Neural cell (in vitro differentiated cells): ENCODE results near the gene NRN1.

ENCODE experiments used
- EP300 ChIP-seq: fragments of 450-650 bp; conservative IDR thresholded peaks from 2 replicates; pipeline ENCODE4 v1.6.1; 2014; ENCODE audit warnings: antibody characterized with exemption, mild to moderate bottlenecking, moderate library complexity; ENCODE audit not compliant: poor library complexity, severe bottlenecking
- EZH2 ChIP-seq: fragments of 200-600, 300-800 bp; shearing (Covaris generic), sonication (generic); IDR thresholded peaks from 2 replicates; pipeline ENCODE4 v1.6.1; 2014; ENCODE audit warnings: antibody characterized with exemption, low read length, borderline replicate concordance, mild to moderate bottlenecking; ENCODE audit not compliant: insufficient read depth, poor library complexity, severe bottlenecking
- MXI1 ChIP-seq: fragments of 450-650 bp; conservative IDR thresholded peaks from 2 replicates; pipeline ENCODE4 v1.6.1; 2014; ENCODE audit warnings: antibody characterized with exemption, mild to moderate bottlenecking; ENCODE audit not compliant: poor library complexity, severe bottlenecking
- POLR2AphosphoS5 ChIP-seq: IDR thresholded peaks from 2 replicates; pipeline ENCODE4 v1.6.1; 2012
- RAD21 ChIP-seq: fragments of 450-650 bp; conservative IDR thresholded peaks from 2 replicates; pipeline ENCODE4 v1.6.1; 2014; ENCODE audit warnings: antibody characterized with exemption, mild to moderate bottlenecking, moderate library complexity
- SMC3 ChIP-seq: fragments of 450-650 bp; conservative IDR thresholded peaks from 2 replicates; pipeline ENCODE4 v1.6.1; 2014; ENCODE audit warnings: antibody characterized with exemption, mild to moderate bottlenecking, moderate library complexity; ENCODE audit not compliant: poor library complexity
- TAF1 ChIP-seq: IDR thresholded peaks from 2 replicates; pipeline ENCODE4 v1.6.1; 2012; ENCODE audit warnings: low read depth
- TF ChIP-seq, protein P1 (sequence below): fragments of 450-650 bp; IDR thresholded peaks from 2 replicates; pipeline ENCODE4 v1.5.1; 2014; ENCODE audit warnings: antibody characterized with exemption, mild to moderate bottlenecking, moderate library complexity; ENCODE audit not compliant: poor library complexity, severe bottlenecking
- TF ChIP-seq, protein P2 (sequence below): IDR thresholded peaks from 2 replicates; pipeline ENCODE4 v1.6.1; 2012; ENCODE audit warnings: borderline replicate concordance

DNA sequence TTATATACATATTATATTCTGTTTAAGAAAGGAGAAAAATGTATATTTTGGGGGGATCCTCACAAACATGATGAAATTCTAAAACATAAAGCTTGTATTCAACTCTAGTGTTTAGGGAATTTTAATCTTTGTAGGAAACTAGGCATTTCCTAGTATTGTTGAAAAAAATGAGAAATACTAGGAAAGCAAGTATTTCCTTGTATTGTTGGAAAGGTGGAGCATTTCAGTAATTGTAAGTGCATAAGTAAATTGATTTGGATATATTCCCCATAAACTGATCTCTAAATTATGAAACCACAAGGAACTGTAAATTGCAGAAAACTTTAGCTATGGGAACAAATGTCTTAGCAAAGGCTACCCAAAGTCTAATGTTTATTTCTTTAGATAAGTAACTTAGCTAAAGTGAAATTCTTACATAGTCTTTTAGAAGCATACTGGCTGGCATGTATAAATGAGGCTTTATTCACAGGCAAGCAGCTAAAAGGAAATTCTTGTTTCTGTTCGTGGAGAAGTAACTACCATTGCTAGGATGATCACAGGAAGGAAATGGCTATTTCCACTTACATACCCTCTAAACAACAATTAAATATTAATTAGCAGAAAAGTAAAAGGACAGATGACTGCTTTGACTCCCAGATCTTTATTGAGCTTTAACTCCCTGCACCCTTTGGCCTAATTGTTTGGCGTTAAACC lies 19.9 kb upstream of the NRN1 start:
- TF ChIP-seq, protein P1, sequence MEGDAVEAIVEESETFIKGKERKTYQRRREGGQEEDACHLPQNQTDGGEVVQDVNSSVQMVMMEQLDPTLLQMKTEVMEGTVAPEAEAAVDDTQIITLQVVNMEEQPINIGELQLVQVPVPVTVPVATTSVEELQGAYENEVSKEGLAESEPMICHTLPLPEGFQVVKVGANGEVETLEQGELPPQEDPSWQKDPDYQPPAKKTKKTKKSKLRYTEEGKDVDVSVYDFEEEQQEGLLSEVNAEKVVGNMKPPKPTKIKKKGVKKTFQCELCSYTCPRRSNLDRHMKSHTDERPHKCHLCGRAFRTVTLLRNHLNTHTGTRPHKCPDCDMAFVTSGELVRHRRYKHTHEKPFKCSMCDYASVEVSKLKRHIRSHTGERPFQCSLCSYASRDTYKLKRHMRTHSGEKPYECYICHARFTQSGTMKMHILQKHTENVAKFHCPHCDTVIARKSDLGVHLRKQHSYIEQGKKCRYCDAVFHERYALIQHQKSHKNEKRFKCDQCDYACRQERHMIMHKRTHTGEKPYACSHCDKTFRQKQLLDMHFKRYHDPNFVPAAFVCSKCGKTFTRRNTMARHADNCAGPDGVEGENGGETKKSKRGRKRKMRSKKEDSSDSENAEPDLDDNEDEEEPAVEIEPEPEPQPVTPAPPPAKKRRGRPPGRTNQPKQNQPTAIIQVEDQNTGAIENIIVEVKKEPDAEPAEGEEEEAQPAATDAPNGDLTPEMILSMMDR = no peak
- no peak for TF ChIP-seq TAF1
- no peak for TF ChIP-seq MXI1
- TF ChIP-seq, protein P2, sequence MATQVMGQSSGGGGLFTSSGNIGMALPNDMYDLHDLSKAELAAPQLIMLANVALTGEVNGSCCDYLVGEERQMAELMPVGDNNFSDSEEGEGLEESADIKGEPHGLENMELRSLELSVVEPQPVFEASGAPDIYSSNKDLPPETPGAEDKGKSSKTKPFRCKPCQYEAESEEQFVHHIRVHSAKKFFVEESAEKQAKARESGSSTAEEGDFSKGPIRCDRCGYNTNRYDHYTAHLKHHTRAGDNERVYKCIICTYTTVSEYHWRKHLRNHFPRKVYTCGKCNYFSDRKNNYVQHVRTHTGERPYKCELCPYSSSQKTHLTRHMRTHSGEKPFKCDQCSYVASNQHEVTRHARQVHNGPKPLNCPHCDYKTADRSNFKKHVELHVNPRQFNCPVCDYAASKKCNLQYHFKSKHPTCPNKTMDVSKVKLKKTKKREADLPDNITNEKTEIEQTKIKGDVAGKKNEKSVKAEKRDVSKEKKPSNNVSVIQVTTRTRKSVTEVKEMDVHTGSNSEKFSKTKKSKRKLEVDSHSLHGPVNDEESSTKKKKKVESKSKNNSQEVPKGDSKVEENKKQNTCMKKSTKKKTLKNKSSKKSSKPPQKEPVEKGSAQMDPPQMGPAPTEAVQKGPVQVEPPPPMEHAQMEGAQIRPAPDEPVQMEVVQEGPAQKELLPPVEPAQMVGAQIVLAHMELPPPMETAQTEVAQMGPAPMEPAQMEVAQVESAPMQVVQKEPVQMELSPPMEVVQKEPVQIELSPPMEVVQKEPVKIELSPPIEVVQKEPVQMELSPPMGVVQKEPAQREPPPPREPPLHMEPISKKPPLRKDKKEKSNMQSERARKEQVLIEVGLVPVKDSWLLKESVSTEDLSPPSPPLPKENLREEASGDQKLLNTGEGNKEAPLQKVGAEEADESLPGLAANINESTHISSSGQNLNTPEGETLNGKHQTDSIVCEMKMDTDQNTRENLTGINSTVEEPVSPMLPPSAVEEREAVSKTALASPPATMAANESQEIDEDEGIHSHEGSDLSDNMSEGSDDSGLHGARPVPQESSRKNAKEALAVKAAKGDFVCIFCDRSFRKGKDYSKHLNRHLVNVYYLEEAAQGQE = no peak
- TF ChIP-seq POLR2AphosphoS5 = no peak
- TF ChIP-seq RAD21 = no peak
- no peak for TF ChIP-seq EZH2
- TF ChIP-seq SMC3 = no peak
- TF ChIP-seq EP300 = no peak
